H1 (cell line): Measurements from ENCODE around the gene SBNO2. TPM values are rescaled to one million over a fixed set of nuclear protein-coding genes. Genes with fewer than 3 reads are reported as not detected.

ENCODE experiments used
- CTCF ChIA-PET: fragments of 300-600 bp; sonication (Branson Sonifier 250); formaldehyde crosslinking; loops from one replicate; lab custom pipeline; 2021; ENCODE audit not compliant: partially characterized antibody; lab: Charles Lee
- POLR2A ChIA-PET: fragments of 300-600 bp; sonication (Branson Sonifier 250); formaldehyde crosslinking; loops from one replicate; lab custom pipeline; 2021; ENCODE audit warnings: inconsistent platforms; ENCODE audit not compliant: partially characterized antibody; lab: Charles Lee
- DNase-seq, 2 experiments: peaks; one replicate each; pipeline versions ENCODE4 v3.0.0 to v3.0.0-alpha.2; 2010 to 2022; ENCODE audit warnings: low spot score in 2 of 2, low read depth in 1 of 2, mixed read lengths in 1 of 2
- FAIRE-seq: peaks from 2 replicates; lab custom pipeline; 2011; peaks lifted over from hg19 to GRCh38; lab: Jason Lieb, UNC
- H2AFZ ChIP-seq: 2 replicates; pipeline ENCODE4 v1.8.1; 2012; ENCODE audit warnings: low read length, inconsistent platforms
- H2AK5ac ChIP-seq: 2 replicates; pipeline ENCODE4 v1.6.1; 2013; ENCODE audit warnings: low read depth, low read length
- H2BK120ac ChIP-seq: replicated peaks from 2 replicates; pipeline ENCODE3; 2013; ENCODE audit warnings: low read depth, low read length, inconsistent platforms
- H2BK12ac ChIP-seq: 2 replicates; pipeline ENCODE4 v1.6.1; 2013; ENCODE audit warnings: low read depth, low read length
- H2BK15ac ChIP-seq: 2 replicates; pipeline ENCODE4 v1.6.1; 2013; ENCODE audit warnings: low read length
- H2BK20ac ChIP-seq: 2 replicates; pipeline ENCODE4 v1.6.1; 2013; ENCODE audit warnings: low read length
- H2BK5ac ChIP-seq: 2 replicates; pipeline ENCODE4 v1.6.1; 2013; ENCODE audit warnings: low read depth, low read length
- H3K14ac ChIP-seq: 2 replicates; pipeline ENCODE4 v1.6.1; 2013; ENCODE audit warnings: inconsistent platforms; ENCODE audit not compliant: insufficient read length
- H3K18ac ChIP-seq: 2 replicates; pipeline ENCODE4 v1.6.1; 2013; ENCODE audit warnings: low read length; ENCODE audit errors: extremely low read depth
- H3K23ac ChIP-seq: 2 replicates; pipeline ENCODE4 v1.6.1; 2013; ENCODE audit warnings: inconsistent platforms; ENCODE audit not compliant: insufficient read length
- H3K23me2 ChIP-seq: 2 replicates; pipeline ENCODE4 v1.6.1; 2013; ENCODE audit warnings: low read depth, low read length
- H3K27ac ChIP-seq: 2 replicates; pipeline ENCODE4 v1.6.1; 2011; ENCODE audit warnings: low read depth, low read length, inconsistent platforms
- H3K27me3 ChIP-seq, 4 experiments: replicated peaks in 1 of 4; 1 replicate in 1 of 4; 2 replicates in 3 of 4; pipeline versions ENCODE4 v1.6.1 to v1.8.1; 2011 to 2013; ENCODE audit warnings: low read length in 3 of 4, mild to moderate bottlenecking in 3 of 4, inconsistent platforms in 2 of 4, mixed read lengths in 2 of 4, moderate library complexity in 1 of 4; ENCODE audit not compliant: control insufficient read depth in 3 of 4, insufficient read depth in 3 of 4; ENCODE audit errors: extremely low read depth in 1 of 4
- H3K36me3 ChIP-seq, 4 experiments: 2 replicates each; pipeline versions ENCODE4 v1.6.1 to v1.8.1; 2011 to 2013; ENCODE audit warnings: mild to moderate bottlenecking in 4 of 4, low read length in 3 of 4, moderate library complexity in 2 of 4, control low read depth in 1 of 4, inconsistent platforms in 1 of 4; ENCODE audit not compliant: insufficient read depth in 4 of 4, control insufficient read depth in 2 of 4
- H3K4ac ChIP-seq: replicated peaks from 2 replicates; pipeline ENCODE3; 2013; ENCODE audit warnings: low read length, low read depth, mixed read lengths, inconsistent platforms; ENCODE audit not compliant: insufficient read length
- H3K4me1 ChIP-seq, 4 experiments: replicated peaks in 1 of 4; 1 replicate in 1 of 4; 2 replicates in 3 of 4; pipeline versions ENCODE4 v1.6.1 to v1.8.1; 2011 to 2013; ENCODE audit warnings: low read length in 3 of 4, inconsistent platforms in 2 of 4, mixed read lengths in 1 of 4; ENCODE audit not compliant: insufficient read depth in 4 of 4, control insufficient read depth in 3 of 4
- H3K4me2 ChIP-seq, 2 experiments: 2 replicates each; pipeline versions ENCODE4 v1.6.1 to v1.8.1; 2011 to 2013; ENCODE audit warnings: low read depth in 2 of 2, low read length in 2 of 2, control low read depth in 1 of 2, inconsistent platforms in 1 of 2, mild to moderate bottlenecking in 1 of 2; ENCODE audit not compliant: insufficient read depth in 1 of 2
- H3K4me3 ChIP-seq, 4 experiments: fragments of 200-600, 300-600 bp in 1 of 4; sonication (generic), shearing (Covaris generic), sonication (Bioruptor Twin) in 1 of 4; 2 replicates each; pipeline versions ENCODE4 v1.5.1 to v1.8.1; 2011 to 2016; ENCODE audit warnings: low read length in 4 of 4, low read depth in 3 of 4, control low read depth in 2 of 4, inconsistent platforms in 2 of 4, mild to moderate bottlenecking in 2 of 4, mixed read lengths in 1 of 4, moderate library complexity in 1 of 4; ENCODE audit not compliant: insufficient read depth in 2 of 4; ENCODE audit errors: extremely low read depth in 1 of 4
- H3K56ac ChIP-seq: replicated peaks from 2 replicates; pipeline ENCODE3; 2013; ENCODE audit warnings: low read depth, mild to moderate bottlenecking, mixed read lengths, low read length, inconsistent platforms; ENCODE audit not compliant: insufficient read length
- H3K79me1 ChIP-seq: 2 replicates; pipeline ENCODE4 v1.6.1; 2013; ENCODE audit warnings: low read depth, low read length, control low read depth
- H3K79me2 ChIP-seq, 2 experiments: 2 replicates each; pipeline versions ENCODE4 v1.6.1 to v1.8.1; 2012 to 2013; ENCODE audit warnings: low read length in 2 of 2, mild to moderate bottlenecking in 2 of 2, inconsistent platforms in 1 of 2; ENCODE audit not compliant: insufficient read depth in 2 of 2, control insufficient read depth in 1 of 2
- H3K9ac ChIP-seq, 4 experiments: replicated peaks in 1 of 4; 1 replicate in 1 of 4; 2 replicates in 3 of 4; pipeline versions ENCODE4 v1.6.1 to v1.8.1; 2011 to 2013; ENCODE audit warnings: low read depth in 3 of 4, low read length in 3 of 4, control low read depth in 2 of 4, mild to moderate bottlenecking in 2 of 4, moderate library complexity in 2 of 4, inconsistent platforms in 1 of 4; ENCODE audit errors: extremely low read depth in 1 of 4
- H3K9me3 ChIP-seq, 2 experiments: 2 replicates each; pipeline versions ENCODE4 v1.6.1 to v1.8.1; 2012 to 2013; ENCODE audit warnings: mild to moderate bottlenecking in 2 of 2, moderate library complexity in 2 of 2, control low read depth in 1 of 2, inconsistent platforms in 1 of 2, low read depth in 1 of 2, low read length in 1 of 2, mixed read lengths in 1 of 2; ENCODE audit not compliant: insufficient read depth in 2 of 2
- H4K20me1 ChIP-seq, 2 experiments: replicated peaks in 1 of 2; 2 replicates each; pipeline versions ENCODE3 to v1.8.1; 2011 to 2013; ENCODE audit warnings: inconsistent platforms in 2 of 2, low read length in 2 of 2, mild to moderate bottlenecking in 1 of 2; ENCODE audit not compliant: insufficient read depth in 2 of 2, control insufficient read depth in 1 of 2
- H4K5ac ChIP-seq: 2 replicates; pipeline ENCODE4 v1.6.1; 2013; ENCODE audit warnings: low read length, low read depth, mixed read lengths, inconsistent platforms; ENCODE audit not compliant: insufficient read length
- H4K8ac ChIP-seq: 2 replicates; pipeline ENCODE4 v1.8.0; 2013; ENCODE audit warnings: mild to moderate bottlenecking, moderate library complexity, low read length, inconsistent platforms; ENCODE audit not compliant: insufficient read depth; ENCODE audit errors: extremely low read depth
- H4K91ac ChIP-seq: replicated peaks from 2 replicates; pipeline ENCODE3; 2013; ENCODE audit warnings: low read length, mixed read lengths, inconsistent platforms; ENCODE audit not compliant: insufficient read length
- BRCA1 ChIP-seq: IDR thresholded peaks from 2 replicates; pipeline ENCODE4 v1.6.1; 2012; ENCODE audit warnings: low read depth, low read length, improper control_type of control experiment
- CEBPB ChIP-seq: IDR thresholded peaks from 2 replicates; pipeline ENCODE4 v1.6.1; 2012; ENCODE audit warnings: low read depth, low read length
- EP300 ChIP-seq, 2 experiments: IDR thresholded peaks; 1 replicate in 1 of 2; 2 replicates in 1 of 2; pipeline ENCODE4 v1.6.1; 2011 to 2012; ENCODE audit warnings: low read depth in 2 of 2, low read length in 2 of 2, mild to moderate bottlenecking in 2 of 2, borderline replicate concordance in 1 of 2, inconsistent platforms in 1 of 2, moderate library complexity in 1 of 2
- PHF8 ChIP-seq: fragments of 200-600 bp; sonication (generic); conservative IDR thresholded peaks from 2 replicates; pipeline ENCODE4 v1.7.1; 2012; ENCODE audit warnings: low read depth, mild to moderate bottlenecking, inconsistent platforms, low read length, moderate library complexity
- POLR2A ChIP-seq, 2 experiments: IDR thresholded peaks; 1 replicate in 1 of 2; 2 replicates in 1 of 2; pipeline ENCODE4 v1.6.1; 2011; ENCODE audit warnings: low read depth in 2 of 2, low read length in 2 of 2, mild to moderate bottlenecking in 2 of 2; ENCODE audit errors: control extremely low read depth in 1 of 2
- POLR2AphosphoS5 ChIP-seq: IDR thresholded peaks from 2 replicates; pipeline ENCODE4 v1.6.1; 2011; ENCODE audit warnings: low read depth, low read length
- POU5F1 ChIP-seq: IDR thresholded peaks from 2 replicates; pipeline ENCODE4 v1.6.1; 2011; ENCODE audit warnings: low read depth, mild to moderate bottlenecking, low read length, moderate library complexity
- RFX5 ChIP-seq: IDR thresholded peaks from 2 replicates; pipeline ENCODE4 v1.6.1; 2011; ENCODE audit warnings: low read depth, low read length, improper control_type of control experiment, borderline replicate concordance
- SAP30 ChIP-seq: fragments of 300-600 bp; sonication (generic); IDR thresholded peaks from 2 replicates; pipeline ENCODE4 v1.7.1; 2012; ENCODE audit warnings: low read length, moderate library complexity, mild to moderate bottlenecking, inconsistent platforms; ENCODE audit not compliant: insufficient read depth, insufficient replicate concordance
- SIN3A ChIP-seq, 2 experiments: IDR thresholded peaks in 1 of 2; conservative IDR thresholded peaks in 1 of 2; 2 replicates each; pipeline ENCODE4 v1.6.1; 2011 to 2012; ENCODE audit warnings: low read length in 2 of 2, improper control_type of control experiment in 1 of 2, low read depth in 1 of 2, mild to moderate bottlenecking in 1 of 2
- SRF ChIP-seq: IDR thresholded peaks from 2 replicates; pipeline ENCODE4 v1.6.1; 2011; ENCODE audit warnings: mild to moderate bottlenecking, low read depth, low read length, moderate library complexity
- TBP ChIP-seq: IDR thresholded peaks from 2 replicates; pipeline ENCODE4 v1.6.1; 2011; ENCODE audit warnings: low read depth, low read length, improper control_type of control experiment
- USF2 ChIP-seq: IDR thresholded peaks from 2 replicates; pipeline ENCODE4 v1.6.1; 2011; ENCODE audit warnings: low read length, improper control_type of control experiment
- WGBS, 2 experiments: shearing (Covaris generic) in 1 of 2; methylation state at CpG; one replicate each; pipeline versions ENCODE4 v1.1.6 to v1.1.7; 2013 to 2015; ENCODE audit warnings: low lambda C conversion rate in 2 of 2, mixed read lengths in 2 of 2, inconsistent platforms in 1 of 2, low coverage in 1 of 2, missing lambda C conversion rate in 1 of 2; ENCODE audit not compliant: insufficient replicate concordance in 2 of 2, insufficient coverage in 1 of 2, insufficient read length in 1 of 2; ENCODE audit errors: extremely low coverage in 1 of 2, missing lambda C conversion rate in 1 of 2; 5-methylcytosine and 5-hydroxymethylcytosine counted together
- polyA plus RNA-seq, 7 experiments: library from polyadenylated mRNA; depleted of rRNA in 3 of 7; stranded (reverse) in 5 of 7; unstranded in 2 of 7; fragments of >200 nt in 5 of 7; fragments of 200-250 nt in 2 of 7; gene quantifications; 1 replicate in 5 of 7; 2 replicates in 1 of 7; 4 replicates in 1 of 7; pipeline versions ENCODE4 v1.2.1 to v1.2.3, GENCODE V29; 2011 to 2013; ENCODE audit warnings: missing spikeins in 2 of 7, mixed read lengths in 2 of 7
- total RNA-seq: library from RNA; stranded (reverse); fragmentation: NEBNext Ultra II Directional; extraction: Animal tissue kit (Norgen Biotek cat#: 25700); gene quantifications from 2 replicates; pipeline ENCODE4 v1.2.1, GENCODE V29; 2021

Gene SBNO2
- total and polyA plus RNA-seq, 2 of the 8 experiments (the other 6 are each of a cell fraction or from before 2014, with no cell fraction given) = 12.2 to 31.4 TPM

GRCh38 chr19:1123381-1123780 lies 50.7 kb downstream of the SBNO2 start:
- H4K20me1 ChIP-seq = peaks cover 0 to 2% of the 10 kb centered on the region in 2 experiments
- H4K5ac ChIP-seq = no peak overlapping the region
- H3K4me3 ChIP-seq = no peak overlapping the region
- 85% methylated on average over 17 of the region's 20 CpGs; no CpG with 5 or more reads in 1 of the 2 experiments for WGBS, 2 experiments
- peak overlapping the region; percentile 38 for H3K4ac ChIP-seq
- no peak overlapping the region for H2BK120ac ChIP-seq
- peak overlapping the region; percentile 54 for H4K91ac ChIP-seq
- H2BK5ac ChIP-seq = peak overlapping the region; percentile 81; the same call in 1 of the 2 replicates
- DNase-seq (no peak), FAIRE-seq (no peak)
- no peak overlapping the region for H3K18ac ChIP-seq
- H2BK20ac ChIP-seq = no peak overlapping the region
- H3K4me1 ChIP-seq = peaks cover 0 to 4% (median 2%) of the 10 kb centered on the region in 4 experiments; a peak in 3 of 7 replicates
- H2AFZ ChIP-seq = no peak overlapping the region
- H2BK15ac ChIP-seq = no peak overlapping the region
- ChIA-PET CTCF (interaction anchor here (0.8 to 4.2 kb wide), 10 partner anchors 10 to 201 kb away, joined by 3 to 17 read pairs (median 6); no protein-coding TSS in a partner anchor), POLR2A (interaction anchor here (0.6 to 1.9 kb wide), 11 partner anchors 10 to 146 kb away, joined by 3 to 7 read pairs (median 4); partner anchors contain the start of gene GPX4)
- no peaks in the 10 kb centered on the region for H3K9me3 ChIP-seq
- peak overlapping the region; percentile 68; the same call in 1 of the 2 replicates for H2BK12ac ChIP-seq
- H3K23me2 ChIP-seq = no peaks in the 10 kb centered on the region
- no peak overlapping the region for H2AK5ac ChIP-seq
- H4K8ac ChIP-seq = no peak overlapping the region
- H3K27me3 ChIP-seq = no peaks in the 10 kb centered on the region
- no peaks in the 10 kb centered on the region for H3K79me1 ChIP-seq
- peak overlapping the region; percentile 34; the same call in 1 of the 2 replicates for H3K27ac ChIP-seq
- no peak overlapping the region for H3K9ac ChIP-seq
- no peak overlapping the region for H3K23ac ChIP-seq
- H3K4me2 ChIP-seq = no peak overlapping the region
- H3K36me3 ChIP-seq = peaks cover 2 to 51% (median 7%) of the 10 kb centered on the region in 4 experiments; a peak in 4 of 8 replicates
- H3K14ac ChIP-seq = no peak overlapping the region
- H3K56ac ChIP-seq = no peak overlapping the region
- H3K79me2 ChIP-seq = no peaks in the 10 kb centered on the region
- no peak for TF ChIP-seq USF2
- TF ChIP-seq BRCA1 = no peak
- TF ChIP-seq SAP30 = no peak
- no peak for TF ChIP-seq POLR2A (IDR thresholded peaks at IDR 0.05; ENCODE audit: control extremely low read depth in 1 of 2, low read depth in 2 of 2, low read length in 2 of 2)
- no peak for TF ChIP-seq TBP
- no peak for TF ChIP-seq POLR2AphosphoS5
- no peak for TF ChIP-seq PHF8
- TF ChIP-seq RFX5 = no peak
- no peak for TF ChIP-seq SIN3A (conservative IDR thresholded peaks at IDR 0.05 in 1 of 2, IDR thresholded peaks at IDR 0.05 in 1 of 2; ENCODE audit: low read depth in 1 of 2, low read length in 2 of 2)
- TF ChIP-seq SRF = no peak
- TF ChIP-seq POU5F1 = no peak
- no peak for TF ChIP-seq CEBPB
- TF ChIP-seq EP300 (IDR thresholded peaks at IDR 0.05; ENCODE audit: borderline replicate concordance in 1 of 2, low read depth in 2 of 2, low read length in 2 of 2) = no peak
